A549 (cell line): ENCODE measurements around the gene SPC25. TPM values are rescaled to one million over a fixed set of nuclear protein-coding genes. Genes with fewer than 3 reads are reported as not detected.

Experiments used
- ATAC-seq, 2 experiments: fragments of 200-7000 bp in 1 of 2; fragments of >200 bp in 1 of 2; cut with Nextera tagmentation in 1 of 2; cut with Tn5 transposase in 1 of 2; 3 replicates each; pipeline versions ENCODE4 v1.8.0 to v1.9.1; 2018 to 2020; ENCODE audit warnings: mild to moderate bottlenecking in 1 of 2, moderate library complexity in 1 of 2
- CTCF ChIA-PET: fragments of 300-600 bp; sonication (Branson Sonifier 250); formaldehyde crosslinking; extraction: SDS; loops from one replicate; lab custom pipeline; 2021; ENCODE audit warnings: antibody characterized with exemption, inconsistent platforms; lab: Yijun Ruan, JAX
- POLR2A ChIA-PET: fragments of 350-600 bp; formaldehyde crosslinking; extraction: SDS; loops from one replicate; lab custom pipeline; 2021; ENCODE audit warnings: antibody characterized with exemption, inconsistent platforms; lab: Yijun Ruan, JAX
- DNase-seq, 2 experiments: peaks; one replicate each; pipeline versions ENCODE4 v3.0.0 to v3.0.0-alpha.2; 2011 to 2016; ENCODE audit warnings: low read depth in 1 of 2, low spot score in 1 of 2
- FAIRE-seq: peaks from 2 replicates; lab custom pipeline; 2011; peaks lifted over from hg19 to GRCh38; lab: Jason Lieb, UNC
- H3K27ac ChIP-seq, 2 experiments: fragments of >200 bp; sonication (Bioruptor Twin); formaldehyde crosslinking; 3 replicates each; pipeline ENCODE4 v1.5.1; 2016 to 2017
- H3K4me1 ChIP-seq: fragments of >200 bp; sonication (Bioruptor Twin); formaldehyde crosslinking; 3 replicates; pipeline ENCODE4 v1.6.1; 2016
- H3K4me2 ChIP-seq: fragments of >200 bp; sonication (Bioruptor Twin); formaldehyde crosslinking; 3 replicates; pipeline ENCODE4 v1.6.1; 2016
- H3K4me3 ChIP-seq: fragments of >200 bp; sonication (Bioruptor Twin); formaldehyde crosslinking; 3 replicates; pipeline ENCODE4 v1.5.1; 2016
- H3K9me3 ChIP-seq: fragments of >200 bp; sonication (Bioruptor Twin); formaldehyde crosslinking; 3 replicates; pipeline ENCODE4 v1.6.1; 2016
- BCL3 ChIP-seq: fragments of >200 bp; sonication (Bioruptor Twin); formaldehyde crosslinking; IDR thresholded peaks from 3 replicates; pipeline ENCODE4 v1.6.1; 2016
- CBX2 ChIP-seq: fragments of 200-600 bp; sonication (generic); IDR thresholded peaks from 2 replicates; pipeline ENCODE4 v1.6.1; 2016; ENCODE audit warnings: low read depth, mild to moderate bottlenecking, borderline replicate concordance
- CBX8 ChIP-seq: fragments of 200-600 bp; sonication (generic); IDR thresholded peaks from 2 replicates; pipeline ENCODE4 v1.6.1; 2016
- CHD2 ChIP-seq: fragments of 150-350 bp; IDR thresholded peaks from 2 replicates; pipeline ENCODE4 v1.6.1; 2014; ENCODE audit warnings: low read length; ENCODE audit not compliant: partially characterized antibody
- CTCF ChIP-seq: fragments of >200 bp; sonication (Bioruptor Twin); formaldehyde crosslinking; IDR thresholded peaks from 3 replicates; pipeline ENCODE4 v1.5.1; 2016
- E2F6 ChIP-seq: IDR thresholded peaks from 2 replicates; pipeline ENCODE4 v1.6.1; 2012; ENCODE audit warnings: low read depth, borderline replicate concordance
- EHF ChIP-seq: fragments of 250-450 bp; sonication (Bioruptor Pico); IDR thresholded peaks from 2 replicates; pipeline ENCODE4 v1.5.0; 2020; ENCODE audit warnings: mild to moderate bottlenecking
- EHMT2 ChIP-seq: fragments of 200-600 bp; sonication (generic); IDR thresholded peaks from 2 replicates; pipeline ENCODE4 v1.6.1; 2016; ENCODE audit warnings: antibody characterized with exemption, low read depth, mild to moderate bottlenecking, moderate library complexity
- ELK1 ChIP-seq: fragments of 150-350 bp; IDR thresholded peaks from 2 replicates; pipeline ENCODE4 v1.6.1; 2014; ENCODE audit warnings: low read depth, mild to moderate bottlenecking, low read length
- EP300 ChIP-seq, 2 experiments: fragments of >200 bp; sonication (Bioruptor Twin); formaldehyde crosslinking; IDR thresholded peaks; 2 replicates in 1 of 2; 3 replicates in 1 of 2; pipeline ENCODE4 v1.6.1; 2016 to 2017
- FOSL2 ChIP-seq, 2 experiments: fragments of 450-650 bp in 1 of 2; fragments of >200 bp in 1 of 2; sonication (Bioruptor Twin) in 1 of 2; formaldehyde crosslinking; IDR thresholded peaks; 2 replicates each; pipeline versions ENCODE4 v1.5.0 to v1.6.1; 2016 to 2020; ENCODE audit warnings: mild to moderate bottlenecking in 1 of 2, moderate library complexity in 1 of 2
- HDAC2 ChIP-seq: fragments of 200-600 bp; sonication (generic); IDR thresholded peaks from 2 replicates; pipeline ENCODE4 v1.6.1; 2016
- HEYL ChIP-seq: fragments of 250-450 bp; sonication (Bioruptor Pico); IDR thresholded peaks from 2 replicates; pipeline ENCODE4 v1.8.0; 2021; ENCODE audit warnings: mild to moderate bottlenecking, moderate library complexity
- HMGXB4 ChIP-seq: fragments of 250-450 bp; sonication (Bioruptor Pico); IDR thresholded peaks from 2 replicates; pipeline ENCODE4 v1.5.0; 2021; ENCODE audit warnings: mild to moderate bottlenecking, moderate library complexity, borderline replicate concordance
- HOXB13 ChIP-seq: fragments of 250-450 bp; sonication (Bioruptor Pico); IDR thresholded peaks from 2 replicates; pipeline ENCODE4 v1.5.0; 2020; ENCODE audit warnings: low read depth, mild to moderate bottlenecking, moderate library complexity
- HOXB5 ChIP-seq: fragments of 250-450 bp; sonication (Bioruptor Pico); IDR thresholded peaks from 2 replicates; pipeline ENCODE4 v1.5.0; 2020; ENCODE audit warnings: mild to moderate bottlenecking, moderate library complexity
- KDM5A ChIP-seq: fragments of 200-600 bp; sonication (generic); IDR thresholded peaks from 2 replicates; pipeline ENCODE4 v1.6.1; 2016; ENCODE audit warnings: antibody characterized with exemption, mild to moderate bottlenecking
- MYC ChIP-seq: IDR thresholded peaks from 2 replicates; pipeline ENCODE4 v1.6.1; 2012; ENCODE audit warnings: mild to moderate bottlenecking, inconsistent platforms, low read length, improper control_type of control experiment, borderline replicate concordance
- NPAS2 ChIP-seq: fragments of 250-450 bp; sonication (Bioruptor Pico); IDR thresholded peaks from 2 replicates; pipeline ENCODE4 v1.8.0; 2022; ENCODE audit warnings: mild to moderate bottlenecking, moderate library complexity, borderline replicate concordance
- PHF8 ChIP-seq: fragments of 200-600 bp; sonication (generic); IDR thresholded peaks from 2 replicates; pipeline ENCODE4 v1.6.1; 2016; ENCODE audit warnings: low read depth, mild to moderate bottlenecking, antibody characterized with exemption, moderate library complexity, borderline replicate concordance
- POLR2A ChIP-seq: IDR thresholded peaks from 2 replicates; pipeline ENCODE4 v1.6.1; 2012; ENCODE audit warnings: mild to moderate bottlenecking, low read length
- POLR2AphosphoS2 ChIP-seq: conservative IDR thresholded peaks from 2 replicates; pipeline ENCODE4 v1.6.1; 2012; ENCODE audit warnings: low read length, improper control_type of control experiment, inconsistent platforms
- RAD21 ChIP-seq, 2 experiments: fragments of >200 bp in 1 of 2; sonication (Bioruptor Twin) in 1 of 2; formaldehyde crosslinking in 1 of 2; IDR thresholded peaks in 1 of 2; conservative IDR thresholded peaks in 1 of 2; 2 replicates in 1 of 2; 3 replicates in 1 of 2; pipeline ENCODE4 v1.6.1; 2012 to 2018; ENCODE audit warnings: inconsistent platforms in 1 of 2
- RARB ChIP-seq: fragments of 250-450 bp; sonication (Bioruptor Pico); IDR thresholded peaks from 2 replicates; pipeline ENCODE4 v1.8.0; 2021; ENCODE audit warnings: mild to moderate bottlenecking, moderate library complexity
- RCOR1 ChIP-seq: fragments of 150-350 bp; IDR thresholded peaks from 2 replicates; pipeline ENCODE4 v1.6.1; 2014; ENCODE audit warnings: antibody characterized with exemption, low read length, low read depth
- RFX5 ChIP-seq: fragments of 450-650 bp; IDR thresholded peaks from 2 replicates; pipeline ENCODE4 v1.7.1; 2014; ENCODE audit warnings: antibody characterized with exemption, mild to moderate bottlenecking, moderate library complexity
- TFCP2L1 ChIP-seq: fragments of 250-450 bp; sonication (Bioruptor Pico); IDR thresholded peaks from 2 replicates; pipeline ENCODE4 v1.5.0; 2021; ENCODE audit warnings: mild to moderate bottlenecking
- USF2 ChIP-seq: fragments of 450-650 bp; IDR thresholded peaks from 2 replicates; pipeline ENCODE4 v1.6.1; 2014; ENCODE audit warnings: antibody characterized with exemption
- ZC3H11A ChIP-seq: fragments of 450-650 bp; IDR thresholded peaks from 2 replicates; pipeline ENCODE4 v1.6.1; 2014; ENCODE audit warnings: antibody characterized with exemption, mild to moderate bottlenecking
- ZFP36 ChIP-seq: fragments of 450-650 bp; IDR thresholded peaks from 2 replicates; pipeline ENCODE4 v1.6.1; 2014; ENCODE audit warnings: borderline replicate concordance; ENCODE audit not compliant: partially characterized antibody
- ZSCAN20 ChIP-seq: fragments of 250-450 bp; sonication (Bioruptor Pico); IDR thresholded peaks from 2 replicates; pipeline ENCODE4 v1.8.0; 2022; ENCODE audit warnings: mild to moderate bottlenecking, moderate library complexity
- WGBS: methylation state at CpG from one replicate; pipeline ENCODE4 v1.1.6; 2017; ENCODE audit errors: missing lambda C conversion rate; 5-methylcytosine and 5-hydroxymethylcytosine counted together
- polyA minus RNA-seq: library from RNA; depleted of rRNA, polyadenylated mRNA; stranded (reverse); fragments of >200 nt; gene quantifications from 2 replicates; pipeline ENCODE4 v1.2.3, GENCODE V29; 2011; rRNA and poly(A)+ RNA removed
- polyA plus RNA-seq, 4 experiments: library from polyadenylated mRNA; depleted of rRNA in 3 of 4; stranded (reverse); fragments of >200 nt; fragmentation: RNase III in 1 of 4; extraction: RNeasy Plus Mini Kit Qiagen cat#74134 plus additional on column Dnase treatment in 1 of 4; gene quantifications; 2 replicates in 3 of 4; 3 replicates in 1 of 4; pipeline ENCODE4 v1.2.3, GENCODE V29; 2011 to 2017

SPC25 gene
- polyA plus RNA-seq (2011; rRNA removed) (15.9 and 23.9 TPM in 2 replicates), polyA plus RNA-seq (2017; fragmentation: RNase III; extraction: RNeasy Plus Mini Kit Qiagen cat#74134 plus additional on column Dnase treatment) (25.1 to 29.1 TPM (median 27.8 TPM) in 3 replicates), polyA minus RNA-seq (9.1 and 10.5 TPM in 2 replicates)
- polyA plus RNA-seq (2012; cell fraction: cytosol; rRNA removed), result 10.7 and 11.3 TPM in 2 replicates
- 2.4 and 6.1 TPM in 2 replicates for polyA plus RNA-seq (2012; cell fraction: nucleus; rRNA removed)

GRCh38 chr2:168890006-168890782 is at the start of gene SPC25:
Gene SPC25, minus strand, starts transcription at chr2:168890430. Its CDS starts 911 bp downstream, at chr2:168889519.
- ATAC-seq (peak; percentile 100), FAIRE-seq (peak; percentile 36), DNase-seq (peak; percentile 89 to 93)
- Histone ChIP-seq H3K4me3 (peak within 1 kb of the TSS; percentile 71), H3K27ac (peak within 1 kb of the TSS; percentile 61 to 81; a peak in 5 of 6 replicates), H3K4me2 (peak within 1 kb of the TSS; percentile 77), H3K4me1 (peaks cover 8% of the 10 kb centered on the region; the same call in 2 of the 3 replicates), H3K9me3 (no peaks in the 10 kb centered on the region)
- ChIA-PET CTCF (no interaction called here), POLR2A (no interaction called here)
- 3% methylated on average over 32 of the region's 38 CpGs for whole genome bisulfite sequencing
- no peak for TF ChIP-seq CBX8
- no peak for TF ChIP-seq RFX5
- no peak for TF ChIP-seq USF2
- TF ChIP-seq HMGXB4, result no peak
- TF ChIP-seq EP300 (IDR thresholded peaks at IDR 0.05), result no peak
- TF ChIP-seq E2F6, result peak; percentile 60; the same call in 1 of the 2 replicates
- no peak for TF ChIP-seq ZFP36
- TF ChIP-seq POLR2AphosphoS2, result no peak
- no peak for TF ChIP-seq ZC3H11A
- TF ChIP-seq CBX2, result no peak
- TF ChIP-seq MYC, result no peak
- no peak for TF ChIP-seq TFCP2L1 (CRISPR knock-in tag)
- TF ChIP-seq HEYL (CRISPR knock-in tag), result no peak
- no peak for TF ChIP-seq EHMT2
- no peak for TF ChIP-seq ZSCAN20 (CRISPR knock-in tag)
- TF ChIP-seq HOXB13 (CRISPR knock-in tag), result no peak
- peak; percentile 99 for TF ChIP-seq KDM5A
- TF ChIP-seq HDAC2, result peak; percentile 85; the same call in 1 of the 2 replicates
- no peak for TF ChIP-seq RARB (CRISPR knock-in tag)
- TF ChIP-seq CTCF, result no peak
- peak; percentile 31; the same call in 1 of the 2 replicates for TF ChIP-seq PHF8
- TF ChIP-seq RAD21 (conservative IDR thresholded peaks at IDR 0.05 in 1 of 2, IDR thresholded peaks at IDR 0.05 in 1 of 2), result no peak
- TF ChIP-seq FOSL2 (IDR thresholded peaks at IDR 0.05), result no peak
- no peak for TF ChIP-seq FOSL2 (CRISPR knock-in tag; IDR thresholded peaks at IDR 0.05)
- no peak for TF ChIP-seq HOXB5 (CRISPR knock-in tag)
- TF ChIP-seq RCOR1, result no peak
- TF ChIP-seq EHF, result no peak
- no peak for TF ChIP-seq ELK1
- TF ChIP-seq POLR2A, result no peak
- no peak for TF ChIP-seq NPAS2 (CRISPR knock-in tag)
- TF ChIP-seq CHD2, result peak; percentile 78
- no peak for TF ChIP-seq BCL3
